AG09319 (cell line): Measurements from ENCODE around the gene ADAD2.

Experiments used
- DNase-seq: peaks from one replicate; pipeline ENCODE4 v3.0.0-alpha.2; 2010; ENCODE audit warnings: low read depth; ENCODE audit errors: extremely low read depth
- CTCF ChIP-seq: IDR thresholded peaks from 2 replicates; pipeline ENCODE4 v1.5.1; 2011; ENCODE audit warnings: low read depth, mild to moderate bottlenecking, inconsistent platforms, low read length, moderate library complexity

ADAD2 gene

GRCh38 chr16:84176192-84177053 lies 14.5 kb upstream of the ADAD2 start:
- DNase-seq, result no peak
- no peak for TF ChIP-seq CTCF

GRCh38 chr16:84177741-84178073 lies 13.2 kb upstream of the ADAD2 start:
- TF ChIP-seq CTCF, result no peak
- no peak for DNase-seq

- TF ChIP-seq CTCF, result no peak
- DNase-seq, result no peak
Measured at GRCh38 chr16:84178146-84178765, 12.7 kb upstream of the ADAD2 start.

- no peak for TF ChIP-seq CTCF
- DNase-seq, result no peak
Measured at GRCh38 chr16:84178892-84179611, 11.9 kb upstream of the ADAD2 start.

- DNase-seq, result no peak
- no peak for TF ChIP-seq CTCF
Measured at GRCh38 chr16:84179612-84180320, 11.2 kb upstream of the ADAD2 start.

GRCh38 chr16:84180519-84181140 lies 10.3 kb upstream of the ADAD2 start:
- TF ChIP-seq CTCF, result no peak

More at GRCh38 chr16:84180519-84181140, 10.3 kb upstream of the ADAD2 start:
- DNase-seq, result no peak
